ENCODE results near the gene SEMA4C.

The SEMA4C gene

GRCh38 chr2:96869822-96870625, at the start of gene SEMA4C:
Gene SEMA4C, minus strand, starts transcription at chr2:96870080. Its CDS starts 2,194 bp downstream, at chr2:96867886.
- peak; percentile 73 for DNase-seq

- no peak for DNase-seq
Observed at GRCh38 chr2:96918754-96919550, 49.1 kb upstream of the SEMA4C start.

- DNase-seq, result no peak
Observed at GRCh38 chr2:96918092-96918753, 48.3 kb upstream of the SEMA4C start.

- DNase-seq, result no peak
Observed at GRCh38 chr2:96916646-96917543, 47.0 kb upstream of the SEMA4C start.

GRCh38 chr2:96916156-96916630, 46.3 kb upstream of the SEMA4C start:
- no peak for DNase-seq

- DNase-seq, result no peak
Observed at GRCh38 chr2:96914332-96914731, 44.5 kb upstream of the SEMA4C start.

- no peak for DNase-seq
Observed at GRCh38 chr2:96913398-96914202, 43.7 kb upstream of the SEMA4C start.

GRCh38 chr2:96913117-96913397, 43.2 kb upstream of the SEMA4C start:
- DNase-seq, result no peak

- no peak for DNase-seq
Observed at GRCh38 chr2:96912346-96913116, 42.7 kb upstream of the SEMA4C start.

GRCh38 chr2:96909611-96910021, 39.7 kb upstream of the SEMA4C start:
- DNase-seq, result no peak

- peak; percentile 90 for DNase-seq
Observed at GRCh38 chr2:96907115-96908041, 37.5 kb upstream of the SEMA4C start.

GRCh38 chr2:96906729-96907114, 36.8 kb upstream of the SEMA4C start:
- DNase-seq, result peak; percentile 87

GRCh38 chr2:96903815-96904214, 33.9 kb upstream of the SEMA4C start:
- no peak for DNase-seq

GRCh38 chr2:96903318-96903717, 33.4 kb upstream of the SEMA4C start:
- no peak for DNase-seq

- no peak for DNase-seq
Observed at GRCh38 chr2:96900237-96900636, 30.4 kb upstream of the SEMA4C start.

- DNase-seq, result no peak
Observed at GRCh38 chr2:96899413-96899741, 29.5 kb upstream of the SEMA4C start.

- no peak for DNase-seq
Observed at GRCh38 chr2:96898641-96899412, 28.9 kb upstream of the SEMA4C start.

GRCh38 chr2:96898135-96898505, 28.2 kb upstream of the SEMA4C start:
- no peak for DNase-seq

- no peak for DNase-seq
Observed at GRCh38 chr2:96897491-96898134, 27.7 kb upstream of the SEMA4C start.

Data from femur (tissue), 1 donor.